Glutamatergic neuron (in vitro differentiated cells): Measurements from ENCODE around the gene SH3BP1. TPM values are rescaled to one million over a fixed set of nuclear protein-coding genes. Genes with fewer than 3 reads are reported as not detected.

ENCODE experiments used
- DNase-seq: peaks from one replicate; pipeline ENCODE4 v3.0.0; 2022
- H3K27ac Mint-ChIP-seq: one replicate; pipeline ENCODE4 v1.8.0; 2020; ENCODE audit warnings: mild to moderate bottlenecking, mixed read lengths, inconsistent platforms; ENCODE audit not compliant: unreplicated experiment
- H3K27me3 Mint-ChIP-seq: one replicate; pipeline ENCODE4 v1.8.0; 2020; ENCODE audit warnings: mild to moderate bottlenecking, moderate library complexity, mixed read lengths, inconsistent platforms; ENCODE audit not compliant: unreplicated experiment
- H3K36me3 Mint-ChIP-seq: one replicate; pipeline ENCODE4 v1.8.0; 2020; ENCODE audit warnings: mild to moderate bottlenecking, mixed read lengths, inconsistent platforms; ENCODE audit not compliant: unreplicated experiment
- H3K4me1 Mint-ChIP-seq: one replicate; pipeline ENCODE4 v1.8.0; 2020; ENCODE audit warnings: mild to moderate bottlenecking, low read depth, mixed read lengths, inconsistent platforms; ENCODE audit not compliant: unreplicated experiment
- H3K4me3 Mint-ChIP-seq: one replicate; pipeline ENCODE4 v1.8.0; 2020; ENCODE audit warnings: mild to moderate bottlenecking, mixed read lengths, inconsistent platforms; ENCODE audit not compliant: unreplicated experiment
- H3K9me3 Mint-ChIP-seq: one replicate; pipeline ENCODE4 v1.8.0; 2020; ENCODE audit warnings: mild to moderate bottlenecking, moderate library complexity, mixed read lengths, inconsistent platforms; ENCODE audit not compliant: unreplicated experiment
- CTCF ChIP-seq: fragments of 200-600 bp; sonication (generic); IDR thresholded peaks from one replicate; pipeline ENCODE4 v1.5.0; 2021; ENCODE audit not compliant: partially characterized antibody, unreplicated experiment
- total RNA-seq: library from RNA; stranded (reverse); fragmentation: NEBNext Ultra II Directional; extraction: Animal tissue kit (Norgen Biotek cat#: 25700); gene quantifications from one replicate; pipeline ENCODE4 v1.2.1, GENCODE V29; 2021; ENCODE audit not compliant: unreplicated experiment

The SH3BP1 gene
- total RNA-seq, 1 donor from 2014 or later = 12.7 TPM

GRCh38 chr22:37705205-37705604 is 65.7 kb downstream of the SH3BP1 start:
- Mint-ChIP-seq H3K27me3 (peaks cover 6% of the 10 kb centered on the region), H3K4me1 (no peaks in the 10 kb centered on the region), H3K9me3 (peaks cover 3% of the 10 kb centered on the region), H3K27ac (no peak overlapping the region), H3K36me3 (no peaks in the 10 kb centered on the region), H3K4me3 (no peak overlapping the region)
- DNase-seq = no peak
- no peak for TF ChIP-seq CTCF

Other genes starting within 250 kb of the SH3BP1 start
- gene ELFN2, start 212.2 kb upstream of the SH3BP1 start, total RNA-seq = 7.3 TPM
- gene MFNG, start 153.3 kb upstream of the SH3BP1 start, total RNA-seq = 61.1 TPM
- gene CARD10, start 120.3 kb upstream of the SH3BP1 start, total RNA-seq = 2.7 TPM
- gene CDC42EP1, start 79.2 kb upstream of the SH3BP1 start, total RNA-seq = 2.1 TPM
- not detected for gene LGALS2, start 59.6 kb upstream of the SH3BP1 start, total RNA-seq
- gene GGA1, start 30.8 kb upstream of the SH3BP1 start, total RNA-seq = 104 TPM
- 88.1 TPM for gene PDXP, start 19.1 kb downstream of the SH3BP1 start, total RNA-seq
- 50.7 TPM for gene LGALS1, start 36.0 kb downstream of the SH3BP1 start, total RNA-seq
- gene NOL12, start 46.7 kb downstream of the SH3BP1 start, total RNA-seq = 9.9 TPM
- 33.7 TPM for gene TRIOBP, start 57.4 kb downstream of the SH3BP1 start, total RNA-seq
- 11.9 TPM for gene GCAT, start 168.3 kb downstream of the SH3BP1 start, total RNA-seq
- not detected for gene GALR3, start 183.7 kb downstream of the SH3BP1 start, total RNA-seq
- 26.7 TPM for gene ANKRD54, start 204.7 kb downstream of the SH3BP1 start, total RNA-seq
- 526 TPM for gene EIF3L, start 209.8 kb downstream of the SH3BP1 start, total RNA-seq